Activated CD4-positive, alpha-beta T cell treated with anti-CD3 and anti-CD28 coated beads, Interleukin-2, amount 50 U/mL, for 48 hours (primary cell): ENCODE data around the gene TRAK1.

Experiments
- DNase-seq, 2 experiments: peaks; one replicate each; pipeline ENCODE4 v3.0.0-alpha.2; 2020

The TRAK1 gene

DNA sequence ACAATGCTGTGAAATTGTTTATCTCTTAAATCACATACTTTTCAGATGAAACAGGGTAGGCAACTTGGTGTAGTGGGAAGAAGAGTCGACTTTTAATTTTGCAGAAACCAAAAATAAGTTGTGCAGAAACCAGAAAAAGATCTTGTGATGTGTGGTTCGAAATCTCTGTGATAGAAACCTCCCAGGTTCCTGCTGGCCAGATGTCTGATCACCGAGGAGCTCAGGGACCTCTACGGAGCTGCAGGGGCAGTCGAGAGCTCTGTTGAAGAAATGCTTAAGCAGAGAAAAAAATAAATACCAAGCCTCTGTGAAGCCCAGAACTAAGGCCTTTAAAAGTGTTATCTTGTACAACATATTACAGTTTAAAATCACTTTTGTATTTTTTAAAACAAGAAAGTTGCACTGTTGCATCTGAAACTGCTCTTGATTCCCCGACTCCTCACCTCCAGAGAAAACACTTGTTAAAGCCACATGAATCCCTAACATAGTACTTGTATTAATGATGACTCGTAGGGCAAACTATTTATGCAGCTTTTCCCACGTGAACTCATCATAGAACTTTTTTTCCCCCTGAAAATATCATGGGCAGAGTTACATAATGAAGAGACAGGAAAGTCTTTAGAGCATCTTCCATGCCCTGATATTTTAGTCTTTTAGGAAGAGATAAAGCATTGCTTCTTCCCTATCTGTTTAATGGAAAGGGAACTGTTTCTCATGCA, 123.6 kb downstream of the TRAK1 start:
- no peak for DNase-seq

- no peak for DNase-seq
Observed at GRCh38 chr3:42216302-42216701, 125.1 kb downstream of the TRAK1 start.

- no peak for DNase-seq
Observed at GRCh38 chr3:42216931-42217333, 125.8 kb downstream of the TRAK1 start.

DNA sequence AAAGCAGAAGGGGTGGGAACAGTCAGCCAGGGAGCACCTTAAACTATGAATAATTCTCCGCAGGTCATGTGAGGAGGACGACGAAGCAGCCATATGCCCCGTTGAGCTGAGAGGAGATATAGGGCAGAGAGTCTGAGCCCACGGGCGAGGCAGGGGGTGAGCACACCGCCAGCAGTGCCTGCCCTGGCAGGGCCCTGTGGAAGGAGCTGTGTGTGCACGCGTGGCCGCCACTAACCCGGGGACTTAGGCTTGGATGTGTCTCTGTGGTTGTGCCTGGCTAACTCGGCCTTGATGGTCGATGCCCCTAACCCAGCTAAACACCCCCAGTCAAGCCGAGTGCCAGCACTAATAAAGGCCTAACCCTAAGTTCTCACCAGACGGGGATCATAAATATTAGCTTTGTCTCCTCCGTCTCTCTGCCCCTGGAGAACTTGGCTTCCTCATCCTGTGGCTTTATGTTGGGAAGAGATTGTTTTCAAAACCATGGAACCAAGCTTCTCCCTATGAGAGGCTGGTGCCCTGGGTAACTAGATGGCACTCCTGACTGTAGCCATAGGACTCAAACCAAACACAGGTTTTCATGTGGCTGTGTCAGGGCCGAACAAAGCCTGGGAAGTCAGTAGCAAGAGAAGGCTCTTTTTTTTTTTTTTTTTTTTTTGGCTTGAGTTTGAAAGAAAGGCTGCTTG, 129.4 kb downstream of the TRAK1 start:
- no peak for DNase-seq

DNA sequence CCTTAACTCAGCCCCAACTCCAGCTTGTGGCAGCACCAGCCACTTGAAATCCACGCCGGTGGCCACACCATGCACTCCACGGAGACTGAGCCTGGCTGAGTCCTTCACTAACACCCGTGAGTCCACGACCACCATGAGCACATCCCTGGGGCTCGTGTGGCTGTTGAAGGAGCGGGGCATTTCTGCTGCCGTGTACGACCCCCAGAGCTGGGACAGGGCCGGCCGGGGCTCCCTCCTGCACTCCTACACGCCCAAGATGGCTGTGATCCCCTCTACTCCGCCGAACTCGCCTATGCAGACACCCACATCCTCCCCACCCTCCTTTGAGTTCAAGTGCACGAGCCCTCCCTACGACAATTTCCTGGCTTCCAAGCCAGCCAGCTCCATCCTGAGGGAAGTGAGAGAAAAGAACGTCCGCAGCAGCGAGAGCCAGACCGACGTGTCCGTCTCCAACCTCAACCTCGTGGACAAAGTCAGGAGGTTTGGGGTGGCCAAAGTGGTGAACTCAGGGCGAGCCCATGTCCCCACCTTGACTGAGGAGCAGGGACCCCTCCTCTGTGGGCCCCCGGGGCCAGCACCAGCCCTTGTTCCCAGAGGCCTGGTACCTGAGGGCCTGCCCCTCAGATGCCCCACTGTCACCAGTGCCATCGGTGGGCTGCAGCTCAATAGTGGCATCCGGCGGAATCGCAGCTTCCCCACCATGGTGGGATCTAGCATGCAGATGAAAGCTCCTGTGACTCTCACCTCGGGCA, 132.0 kb downstream of the TRAK1 start:
- no peak for DNase-seq

- no peak for DNase-seq
Observed at GRCh38 chr3:42224178-42224577, 133.0 kb downstream of the TRAK1 start.

- DNase-seq = no peak
Observed at GRCh38 chr3:42224658-42225421, 133.7 kb downstream of the TRAK1 start.

GRCh38 chr3:42225486-42226363, 134.6 kb downstream of the TRAK1 start:
- DNase-seq = no peak

GRCh38 chr3:42226470-42227425, 135.6 kb downstream of the TRAK1 start:
- DNase-seq = no peak

GRCh38 chr3:42228796-42229195, 137.6 kb downstream of the TRAK1 start:
- DNase-seq = no peak

GRCh38 chr3:42229266-42229941, 138.2 kb downstream of the TRAK1 start:
- DNase-seq = no peak

GRCh38 chr3:42229942-42230688, 139.0 kb downstream of the TRAK1 start:
- DNase-seq = no peak

DNA sequence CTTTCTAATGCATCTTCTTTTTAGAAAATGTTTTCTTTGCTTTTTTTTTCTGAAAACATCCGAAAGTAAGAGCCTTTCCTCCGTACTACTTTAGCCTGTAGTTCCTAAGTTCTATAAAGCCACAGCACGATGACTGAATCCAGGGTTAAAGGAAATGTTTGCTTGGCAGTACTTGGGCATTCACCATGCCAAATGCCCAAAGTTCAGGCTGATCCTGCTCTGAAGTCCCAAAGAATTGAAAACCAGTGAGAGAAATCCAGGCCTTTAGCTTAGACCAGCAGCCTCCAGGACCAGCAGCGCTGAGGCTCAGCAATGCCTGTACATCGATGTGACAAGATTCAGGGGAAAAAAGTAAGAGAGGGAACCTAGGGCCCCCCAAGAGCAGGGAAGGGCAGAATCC, 139.7 kb downstream of the TRAK1 start:
- no peak for DNase-seq

- DNase-seq = no peak
Observed at GRCh38 chr3:42235532-42235931, 144.4 kb downstream of the TRAK1 start.

GRCh38 chr3:42236611-42237010, 145.5 kb downstream of the TRAK1 start:
- DNase-seq = no peak

GRCh38 chr3:42246091-42246490, 154.9 kb downstream of the TRAK1 start:
- DNase-seq = no peak

- DNase-seq = peak; percentile 63 to 70
Observed at GRCh38 chr3:42247576-42248027, 156.4 kb downstream of the TRAK1 start.

GRCh38 chr3:42250761-42251160, 159.6 kb downstream of the TRAK1 start:
- DNase-seq = no peak

GRCh38 chr3:42254566-42254965, 163.4 kb downstream of the TRAK1 start:
- DNase-seq = no peak
